Endothelial cell of umbilical vein (primary cell): Measurements from ENCODE around the gene OPCML. TPM values are rescaled to one million over a fixed set of nuclear protein-coding genes. Genes with fewer than 3 reads are reported as not detected.

Source experiments
- BruUV-seq: library from RNA; stranded (reverse); fragments of 400-500 nt; replicated peaks from 2 replicates; lab custom pipeline; 2021; lab: Mats Ljungman, UMichigan
- CTCF ChIA-PET: fragments of 300-600, 350-600 bp; sonication (Branson Sonifier 250); formaldehyde crosslinking; loops from one replicate; lab custom pipeline; 2021; ENCODE audit warnings: antibody characterized with exemption, inconsistent platforms; lab: Charles Lee
- POLR2A ChIA-PET: fragments of 300-600, 350-600 bp; sonication (Branson Sonifier 250); formaldehyde crosslinking; loops from one replicate; lab custom pipeline; 2021; ENCODE audit warnings: antibody characterized with exemption, inconsistent platforms; lab: Charles Lee
- DNase-seq: peaks from one replicate; pipeline ENCODE4 v3.0.0-alpha.2; 2011; ENCODE audit warnings: low read depth, low spot score
- FAIRE-seq: peaks from 2 replicates; lab custom pipeline; 2011; peaks lifted over from hg19 to GRCh38; lab: Jason Lieb, UNC
- H2AFZ ChIP-seq: 2 replicates; pipeline ENCODE4 v1.6.0; 2012; ENCODE audit warnings: low read depth, low read length, control low read depth, inconsistent platforms
- H3K27ac ChIP-seq: 2 replicates; pipeline ENCODE4 v1.5.1; 2011; ENCODE audit warnings: low read depth, mild to moderate bottlenecking, control low read depth, low read length, moderate library complexity; ENCODE audit not compliant: insufficient read depth
- H3K27me3 ChIP-seq, 2 experiments: 2 replicates each; pipeline versions ENCODE4 v1.6.0 to v1.6.1; 2011; ENCODE audit warnings: low read length in 2 of 2, mixed read lengths in 1 of 2; ENCODE audit not compliant: control insufficient read depth in 2 of 2, insufficient read depth in 2 of 2
- H3K36me3 ChIP-seq, 2 experiments: 2 replicates in 1 of 2; 3 replicates in 1 of 2; pipeline ENCODE4 v1.5.1; 2011; ENCODE audit warnings: low read length in 2 of 2, mild to moderate bottlenecking in 1 of 2, moderate library complexity in 1 of 2; ENCODE audit not compliant: control insufficient read depth in 2 of 2, insufficient read depth in 2 of 2; ENCODE audit errors: extremely low read depth in 1 of 2
- H3K4me1 ChIP-seq: 3 replicates; pipeline ENCODE4 v1.5.1; 2011; ENCODE audit warnings: mild to moderate bottlenecking, low read length; ENCODE audit not compliant: control insufficient read depth, insufficient read depth; ENCODE audit errors: extremely low read depth
- H3K4me2 ChIP-seq: 2 replicates; pipeline ENCODE4 v1.6.1; 2011; ENCODE audit warnings: low read length, control low read depth, mixed read lengths; ENCODE audit not compliant: insufficient read depth
- H3K4me3 ChIP-seq, 3 experiments: fragments of 200-600 bp in 1 of 3; sonication (generic), shearing (Covaris generic) in 1 of 3; replicated peaks in 1 of 3; 2 replicates each; pipeline ENCODE4 v1.5.1; 2011 to 2016; ENCODE audit warnings: control low read depth in 3 of 3, low read length in 3 of 3, mild to moderate bottlenecking in 2 of 3, inconsistent platforms in 1 of 3, low read depth in 1 of 3, moderate library complexity in 1 of 3; ENCODE audit not compliant: insufficient read depth in 1 of 3
- H3K79me2 ChIP-seq: 2 replicates; pipeline ENCODE4 v1.6.0; 2012; ENCODE audit warnings: low read length, inconsistent platforms; ENCODE audit not compliant: control insufficient read depth, insufficient read depth
- H3K9ac ChIP-seq: replicated peaks from 2 replicates; pipeline ENCODE3; 2011; ENCODE audit warnings: low read length, control low read depth; ENCODE audit not compliant: insufficient read depth; ENCODE audit errors: extremely low read depth
- H3K9me1 ChIP-seq: replicated peaks from 3 replicates; pipeline ENCODE4 v1.6.0; 2011; ENCODE audit warnings: mild to moderate bottlenecking, low read length; ENCODE audit not compliant: control insufficient read depth, insufficient read depth; ENCODE audit errors: extremely low read depth
- H3K9me3 ChIP-seq: replicated peaks from 2 replicates; pipeline ENCODE4 v1.5.1; 2012; ENCODE audit warnings: low read length, inconsistent platforms; ENCODE audit not compliant: control insufficient read depth, insufficient read depth
- H4K20me1 ChIP-seq: replicated peaks from 2 replicates; pipeline ENCODE3; 2011; ENCODE audit warnings: mild to moderate bottlenecking, low read length; ENCODE audit not compliant: control insufficient read depth, insufficient read depth; ENCODE audit errors: extremely low read depth
- CTCF ChIP-seq, 2 donors: IDR thresholded peaks; 1 replicate in 1 of 2; 2 replicates in 1 of 2; pipeline ENCODE4 v1.5.1; 2011; ENCODE audit warnings: low read length in 2 of 2, mild to moderate bottlenecking in 2 of 2, moderate library complexity in 2 of 2, control low read depth in 1 of 2, inconsistent platforms in 1 of 2, low read depth in 1 of 2; ENCODE audit not compliant: insufficient read depth in 1 of 2; ENCODE audit errors: extremely low read depth in 1 of 2
- EZH2 ChIP-seq: IDR thresholded peaks from 2 replicates; pipeline ENCODE4 v1.6.1; 2012; ENCODE audit warnings: borderline replicate concordance, low read depth, mild to moderate bottlenecking, moderate library complexity, low read length, inconsistent platforms; ENCODE audit not compliant: severe bottlenecking
- FOS ChIP-seq: IDR thresholded peaks from 2 replicates; pipeline ENCODE4 v1.6.1; 2011; ENCODE audit warnings: mild to moderate bottlenecking, low read length, moderate library complexity, borderline replicate concordance; ENCODE audit not compliant: insufficient read depth
- GATA2 ChIP-seq: IDR thresholded peaks from 2 replicates; pipeline ENCODE4 v1.7.0; 2011; ENCODE audit warnings: low read depth, mild to moderate bottlenecking, moderate library complexity, mixed read lengths, low read length; ENCODE audit not compliant: insufficient read length, insufficient read depth
- JUN ChIP-seq: IDR thresholded peaks from 2 replicates; pipeline ENCODE4 v1.6.1; 2011; ENCODE audit warnings: borderline replicate concordance, low read depth; ENCODE audit not compliant: insufficient read length, insufficient read depth
- MYC ChIP-seq: IDR thresholded peaks from one replicate; pipeline ENCODE4 v1.6.1; 2011; ENCODE audit warnings: mild to moderate bottlenecking, low read depth, low read length
- POLR2A ChIP-seq: IDR thresholded peaks from 2 replicates; pipeline ENCODE4 v1.6.1; 2012; ENCODE audit warnings: low read depth, mild to moderate bottlenecking, control low read depth, low read length
- POLR2AphosphoS5 ChIP-seq: IDR thresholded peaks from 2 replicates; pipeline ENCODE4 v1.6.1; 2012; ENCODE audit warnings: low read depth, mild to moderate bottlenecking, control low read depth, low read length, moderate library complexity; ENCODE audit not compliant: insufficient read depth
- dilution Hi-C: fragments of 300-500 bp; cut with MboI; formaldehyde crosslinking; loops from one replicate; pipeline ENCODE4 v1.15.0; 2019; ENCODE audit warnings: low sequenced_read_pairs; ENCODE audit not compliant: extremely low pct_ligation_motif_present
- intact Hi-C: fragments of 100-400 bp; cut with micrococcal nuclease; formaldehyde crosslinking; loops from one replicate; pipeline ENCODE4 v1.10.0; 2022
- polyA plus RNA-seq, 4 experiments: library from polyadenylated mRNA; depleted of rRNA in 3 of 4; stranded (reverse) in 3 of 4; unstranded in 1 of 4; fragments of >200 nt; gene quantifications; 2 replicates each; pipeline versions ENCODE4 v1.2.1 to v1.2.3, GENCODE V29; 2011 to 2012; ENCODE audit warnings: missing spikeins in 1 of 4
- total RNA-seq: library from RNA; stranded (reverse); gene quantifications from 2 replicates; pipeline ENCODE4 v1.2.3, GENCODE V29; 2021
- TF ChIP-seq, protein P1 (sequence below): IDR thresholded peaks from 2 replicates; pipeline ENCODE4 v1.6.1; 2011; ENCODE audit not compliant: insufficient read depth, insufficient read length

OPCML gene
- total and polyA plus RNA-seq, 2 donors (not counting 3 experiments of a cell fraction or from before 2014, with no cell fraction given): not detected

DNA sequence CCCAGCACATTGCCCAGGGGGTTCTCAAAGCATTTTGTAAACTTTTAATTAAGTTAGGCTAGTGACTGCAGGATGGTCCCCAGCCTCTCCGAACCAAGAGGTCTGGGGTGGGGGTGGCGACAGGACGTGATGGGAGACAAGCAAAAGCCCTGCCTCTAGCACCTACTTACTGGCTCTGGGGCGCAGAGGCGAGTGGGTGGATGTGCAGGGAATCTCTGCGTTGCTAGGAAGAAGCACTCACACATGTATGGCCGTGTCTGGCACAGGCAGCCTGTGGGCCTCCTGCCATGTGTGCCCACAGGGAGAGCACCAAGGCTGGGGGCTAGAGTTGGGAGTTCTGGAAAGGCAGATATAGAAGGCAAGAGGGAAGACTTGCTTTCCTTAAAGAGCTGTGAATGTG is 6.3 kb downstream of the OPCML start:
- H4K20me1 ChIP-seq: no peaks in the 10 kb centered on the region
- H3K4me1 ChIP-seq: no peaks in the 10 kb centered on the region
- no peak overlapping the region for H3K9ac ChIP-seq
- peaks cover 4% of the 10 kb centered on the region for H3K9me3 ChIP-seq
- H3K79me2 ChIP-seq: no peaks in the 10 kb centered on the region
- dilution Hi-C loops (no loop called here), intact Hi-C loops (no loop called here)
- no peak for DNase-seq
- TF ChIP-seq MYC (no peak), JUN (no peak)
- no peak overlapping the region for H2AFZ ChIP-seq
- CTCF ChIA-PET: no interaction called here
- H3K4me3 ChIP-seq: no peak overlapping the region
- no peak overlapping the region for H3K27ac ChIP-seq
- H3K4me2 ChIP-seq: no peak overlapping the region
- no peaks in the 10 kb centered on the region for H3K9me1 ChIP-seq
- no peaks in the 10 kb centered on the region for H3K36me3 ChIP-seq
- no peaks in the 10 kb centered on the region for H3K27me3 ChIP-seq
- no TSS peak for BruUV-seq
- POLR2A ChIA-PET: no interaction called here
- FAIRE-seq: no peak

- H2AFZ ChIP-seq: no peak overlapping the region
- no peak overlapping the region for H3K4me2 ChIP-seq
- H3K36me3 ChIP-seq: no peaks in the 10 kb centered on the region
- no peak overlapping the region for H3K4me3 ChIP-seq
- H3K9me1 ChIP-seq: no peaks in the 10 kb centered on the region
- H3K79me2 ChIP-seq: no peaks in the 10 kb centered on the region
- POLR2A ChIA-PET: no interaction called here
- no peak for DNase-seq
- H3K9ac ChIP-seq: no peak overlapping the region
- no TSS peak for BruUV-seq
- no peaks in the 10 kb centered on the region for H4K20me1 ChIP-seq
- dilution Hi-C loops (no loop called here), intact Hi-C loops (no loop called here)
- no peaks in the 10 kb centered on the region for H3K27me3 ChIP-seq
- CTCF ChIA-PET: no interaction called here
- H3K9me3 ChIP-seq: peaks cover 4% of the 10 kb centered on the region
- TF ChIP-seq CTCF (IDR thresholded peaks at IDR 0.05; ENCODE audit: extremely low read depth in 1 of 2, insufficient read depth in 1 of 2, low read depth in 1 of 2, low read length in 2 of 2) (no peak), EZH2 (no peak), GATA2 (no peak), FOS (no peak), POLR2AphosphoS5 (no peak), MYC (no peak), POLR2A (no peak), JUN (no peak)
- TF ChIP-seq, protein P1, sequence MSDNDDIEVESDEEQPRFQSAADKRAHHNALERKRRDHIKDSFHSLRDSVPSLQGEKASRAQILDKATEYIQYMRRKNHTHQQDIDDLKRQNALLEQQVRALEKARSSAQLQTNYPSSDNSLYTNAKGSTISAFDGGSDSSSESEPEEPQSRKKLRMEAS: no peak
- FAIRE-seq: no peak
- no peaks in the 10 kb centered on the region for H3K4me1 ChIP-seq
- H3K27ac ChIP-seq: no peak overlapping the region
Measured at GRCh38 chr11:133524488-133524887, 7.8 kb downstream of the OPCML start.
